GM12801 (cell line): Measurements from ENCODE around the gene EDEM1.

ENCODE experiments used
- TF ChIP-seq, protein P1 (sequence below): IDR thresholded peaks from one replicate; pipeline ENCODE4 v1.5.1; 2011; ENCODE audit warnings: control low read depth; ENCODE audit not compliant: insufficient read length; ENCODE audit errors: extremely low read depth

EDEM1 gene

DNA sequence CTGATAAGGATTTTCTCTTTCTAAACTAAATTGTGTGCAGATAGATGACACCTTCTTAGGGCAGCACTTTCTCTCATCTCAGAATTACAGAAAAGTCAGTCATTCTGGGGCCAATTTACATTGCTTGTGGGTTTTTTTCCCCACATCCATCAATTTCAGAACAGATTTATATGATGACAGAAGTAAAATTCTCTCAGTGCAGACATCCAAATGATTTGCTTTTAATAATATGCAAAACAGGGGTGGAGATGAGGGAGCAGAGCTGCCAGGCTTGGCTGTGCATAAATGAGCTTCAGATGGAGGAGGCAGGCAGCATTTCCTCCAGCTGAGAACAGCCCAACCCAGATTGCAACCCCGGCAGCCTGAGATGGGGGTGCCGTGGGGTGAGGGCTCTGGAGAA, 44.0 kb downstream of the EDEM1 start:
- TF ChIP-seq, protein P1, sequence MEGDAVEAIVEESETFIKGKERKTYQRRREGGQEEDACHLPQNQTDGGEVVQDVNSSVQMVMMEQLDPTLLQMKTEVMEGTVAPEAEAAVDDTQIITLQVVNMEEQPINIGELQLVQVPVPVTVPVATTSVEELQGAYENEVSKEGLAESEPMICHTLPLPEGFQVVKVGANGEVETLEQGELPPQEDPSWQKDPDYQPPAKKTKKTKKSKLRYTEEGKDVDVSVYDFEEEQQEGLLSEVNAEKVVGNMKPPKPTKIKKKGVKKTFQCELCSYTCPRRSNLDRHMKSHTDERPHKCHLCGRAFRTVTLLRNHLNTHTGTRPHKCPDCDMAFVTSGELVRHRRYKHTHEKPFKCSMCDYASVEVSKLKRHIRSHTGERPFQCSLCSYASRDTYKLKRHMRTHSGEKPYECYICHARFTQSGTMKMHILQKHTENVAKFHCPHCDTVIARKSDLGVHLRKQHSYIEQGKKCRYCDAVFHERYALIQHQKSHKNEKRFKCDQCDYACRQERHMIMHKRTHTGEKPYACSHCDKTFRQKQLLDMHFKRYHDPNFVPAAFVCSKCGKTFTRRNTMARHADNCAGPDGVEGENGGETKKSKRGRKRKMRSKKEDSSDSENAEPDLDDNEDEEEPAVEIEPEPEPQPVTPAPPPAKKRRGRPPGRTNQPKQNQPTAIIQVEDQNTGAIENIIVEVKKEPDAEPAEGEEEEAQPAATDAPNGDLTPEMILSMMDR = no peak

- TF ChIP-seq, protein P1 = no peak
Observed at GRCh38 chr3:5232570-5232969, 45.1 kb downstream of the EDEM1 start.

GRCh38 chr3:5233026-5233425, 45.5 kb downstream of the EDEM1 start:
- TF ChIP-seq, protein P1 = no peak

- TF ChIP-seq, protein P1 = no peak
Observed at GRCh38 chr3:5235655-5236054, 48.1 kb downstream of the EDEM1 start.

GRCh38 chr3:5238545-5238944, 51.0 kb downstream of the EDEM1 start:
- TF ChIP-seq, protein P1 = no peak

DNA sequence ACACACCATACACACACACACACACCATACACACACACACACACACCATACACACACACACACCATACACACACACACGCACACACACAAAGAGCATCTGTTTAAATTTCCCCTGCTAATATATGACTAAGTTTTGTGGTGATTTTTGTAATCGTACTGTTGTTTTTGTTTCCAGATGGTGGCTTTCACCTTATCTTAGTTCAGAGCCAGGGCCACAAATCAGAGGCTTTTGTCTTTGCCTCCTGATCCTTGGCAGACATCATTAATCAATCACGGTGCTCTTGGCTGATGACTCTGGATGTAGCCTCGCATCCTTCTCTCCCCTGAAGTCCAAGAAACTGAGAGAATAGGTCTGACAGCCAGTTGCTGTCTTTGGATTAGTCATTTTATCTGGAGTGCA, 52.1 kb downstream of the EDEM1 start:
- TF ChIP-seq, protein P1 = no peak

DNA sequence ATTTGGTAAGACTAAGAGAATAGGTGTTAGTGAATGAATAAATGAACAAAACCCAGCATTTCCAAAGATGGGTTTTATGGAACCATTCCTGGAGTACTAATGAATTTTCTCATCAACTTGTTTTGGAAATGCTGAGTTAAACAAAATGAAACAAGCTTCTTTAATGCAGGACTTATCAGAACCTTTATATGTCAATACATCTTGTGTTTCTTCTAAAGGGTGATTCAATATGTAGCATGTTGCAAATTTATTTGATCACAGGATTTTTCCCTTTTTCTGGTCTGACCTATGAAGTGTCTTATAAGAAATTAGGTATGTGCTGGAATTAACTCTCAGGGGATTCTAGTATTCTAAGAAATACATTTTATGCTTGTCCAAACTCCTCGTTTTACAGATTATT, 53.2 kb downstream of the EDEM1 start:
- TF ChIP-seq, protein P1 = no peak

- TF ChIP-seq, protein P1 = no peak
Observed at GRCh38 chr3:5245927-5246326, 58.4 kb downstream of the EDEM1 start.
